HepG2 (cell line): Measurements from ENCODE around the gene TMEM139. TPM values are rescaled to one million over a fixed set of nuclear protein-coding genes. Genes with fewer than 3 reads are reported as not detected.

Source experiments
- ATAC-seq: fragments of 200-7000 bp; cut with Tn5 transposase; 3 replicates; pipeline ENCODE4 v1.9.1; 2020; ENCODE audit warnings: mild to moderate bottlenecking, moderate library complexity
- BruUV-seq: library from RNA; stranded (reverse); fragments of 400-500 nt; replicated peaks from 2 replicates; lab custom pipeline; 2021; lab: Mats Ljungman, UMichigan
- CTCF ChIA-PET: fragments of 300-600 bp; formaldehyde crosslinking; extraction: SDS; loops from one replicate; lab custom pipeline; 2021; ENCODE audit warnings: low total read pairs, inconsistent platforms, low intra/inter-chr PET ratio; lab: Yijun Ruan, JAX
- POLR2A ChIA-PET: fragments of 350-600 bp; sonication (Branson Sonifier 250); formaldehyde crosslinking; loops from one replicate; lab custom pipeline; 2020; ENCODE audit warnings: antibody characterized with exemption, inconsistent platforms; lab: Yijun Ruan, JAX
- DNase-seq: peaks from one replicate; pipeline ENCODE4 v3.0.0-alpha.2; 2015; ENCODE audit warnings: low spot score
- FAIRE-seq: peaks from 3 replicates; lab custom pipeline; 2011; peaks lifted over from hg19 to GRCh38; lab: Jason Lieb, UNC
- H2AFZ ChIP-seq: one replicate; pipeline ENCODE4 v1.6.1; 2011; ENCODE audit warnings: low read length, inconsistent platforms
- H3K27ac ChIP-seq: fragments of 300-600 bp; 3 replicates; pipeline ENCODE4 v1.8.0; 2011; ENCODE audit warnings: mixed run types, mild to moderate bottlenecking, mixed read lengths, low read length, inconsistent platforms; ENCODE audit not compliant: insufficient read depth; ENCODE audit errors: extremely low read length
- H3K27me3 ChIP-seq, 2 experiments: fragments of 200-600 bp in 1 of 2; 2 replicates in 1 of 2; 3 replicates in 1 of 2; pipeline versions ENCODE4 v1.6.0 to v1.8.0; 2011; ENCODE audit warnings: low read length in 2 of 2, mild to moderate bottlenecking in 2 of 2, moderate library complexity in 2 of 2, inconsistent platforms in 1 of 2; ENCODE audit not compliant: insufficient read depth in 2 of 2, control insufficient read depth in 1 of 2
- H3K36me3 ChIP-seq, 2 experiments: fragments of 200-600 bp in 1 of 2; replicated peaks in 1 of 2; 2 replicates in 1 of 2; 3 replicates in 1 of 2; pipeline versions ENCODE4 v1.5.1 to v1.8.0; 2011; ENCODE audit warnings: low read length in 2 of 2, inconsistent platforms in 1 of 2; ENCODE audit not compliant: insufficient read depth in 2 of 2, control insufficient read depth in 1 of 2
- H3K4me1 ChIP-seq: 2 replicates; pipeline ENCODE4 v1.5.1; 2012; ENCODE audit warnings: low read length, inconsistent platforms; ENCODE audit not compliant: insufficient read depth
- H3K4me2 ChIP-seq: 2 replicates; pipeline ENCODE4 v1.6.0; 2011; ENCODE audit warnings: low read depth, low read length, inconsistent platforms
- H3K4me3 ChIP-seq, 3 experiments: fragments of 200-600 bp in 1 of 3; sonication (generic), shearing (Covaris generic) in 1 of 3; replicated peaks in 1 of 3; 2 replicates each; pipeline ENCODE4 v1.5.1; 2011 to 2016; ENCODE audit warnings: low read length in 3 of 3, inconsistent platforms in 2 of 3, low read depth in 2 of 3, mild to moderate bottlenecking in 2 of 3, control low read depth in 1 of 3, mixed read lengths in 1 of 3; ENCODE audit not compliant: insufficient read depth in 1 of 3
- H3K79me2 ChIP-seq: one replicate; pipeline ENCODE4 v1.6.1; 2011; ENCODE audit warnings: low read length, inconsistent platforms; ENCODE audit not compliant: insufficient read depth
- H3K9ac ChIP-seq: 2 replicates; pipeline ENCODE4 v1.6.0; 2011; ENCODE audit warnings: mild to moderate bottlenecking, low read depth, low read length, inconsistent platforms; ENCODE audit not compliant: insufficient read depth
- H3K9me3 ChIP-seq: 2 replicates; pipeline ENCODE4 v1.5.1; 2012; ENCODE audit warnings: mild to moderate bottlenecking, low read length
- H4K20me1 ChIP-seq: 2 replicates; pipeline ENCODE4 v1.6.0; 2011; ENCODE audit warnings: inconsistent platforms, mild to moderate bottlenecking, low read length, moderate library complexity; ENCODE audit not compliant: insufficient read depth
- ATF7 ChIP-seq, 2 experiments: fragments of 450-650 bp in 1 of 2; sonication (generic) in 1 of 2; formaldehyde crosslinking in 1 of 2; IDR thresholded peaks; 2 replicates each; pipeline versions ENCODE4 v1.4.0 to v1.6.1; 2016 to 2020; ENCODE audit warnings: antibody characterized with exemption in 1 of 2, mild to moderate bottlenecking in 1 of 2, missing genetic modification reagents in 1 of 2
- MAFK ChIP-seq, 2 experiments: IDR thresholded peaks in 1 of 2; conservative IDR thresholded peaks in 1 of 2; 2 replicates each; pipeline ENCODE4 v1.6.1; 2011; ENCODE audit warnings: improper control_type of control experiment in 2 of 2, low read length in 2 of 2
- MEIS2 ChIP-seq: sonication (generic); formaldehyde crosslinking; IDR thresholded peaks from 2 replicates; pipeline ENCODE4 v1.9.0; 2021; ENCODE audit warnings: mild to moderate bottlenecking, missing genetic modification reagents
- MTF1 ChIP-seq: sonication (generic); formaldehyde crosslinking; IDR thresholded peaks from 2 replicates; pipeline ENCODE4 v1.5.0; 2020; ENCODE audit warnings: missing genetic modification reagents
- SIX4 ChIP-seq: sonication (generic); formaldehyde crosslinking; IDR thresholded peaks from 2 replicates; pipeline ENCODE4 v1.4.0; 2020; ENCODE audit warnings: missing genetic modification reagents
- SMC3 ChIP-seq: IDR thresholded peaks from 2 replicates; pipeline ENCODE4 v1.6.1; 2011; ENCODE audit warnings: low read length, improper control_type of control experiment
- TSC22D2 ChIP-seq: sonication (generic); formaldehyde crosslinking; IDR thresholded peaks from 2 replicates; pipeline ENCODE4 v1.5.1; 2020; ENCODE audit warnings: missing genetic modification reagents, mild to moderate bottlenecking, borderline replicate concordance
- ZBTB46 ChIP-seq: sonication (generic); formaldehyde crosslinking; IDR thresholded peaks from 2 replicates; pipeline ENCODE4 v1.4.0; 2020; ENCODE audit warnings: mild to moderate bottlenecking, missing genetic modification reagents, borderline replicate concordance
- ZNF766 ChIP-seq: sonication (generic); formaldehyde crosslinking; IDR thresholded peaks from 2 replicates; pipeline ENCODE4 v1.5.0; 2020; ENCODE audit warnings: missing genetic modification reagents, borderline replicate concordance
- WGBS: methylation state at CpG from one replicate; pipeline ENCODE4 v1.1.6; 2017; ENCODE audit warnings: low lambda C conversion rate; 5-methylcytosine and 5-hydroxymethylcytosine counted together
- in situ Hi-C: cut with HindIII; loops from 2 replicates; pipeline ENCODE4 v1.10.0; 2017; ENCODE audit warnings: low pct_unique_long_range_greater_than_20kb; ENCODE audit not compliant: extremely low pct_ligation_motif_present
- intact Hi-C: fragments of 100-400 bp; cut with micrococcal nuclease; formaldehyde crosslinking; loops from one replicate; pipeline ENCODE4 v1.10.0; 2022; ENCODE audit not compliant: unreplicated experiment
- polyA plus RNA-seq, 8 experiments: library from polyadenylated mRNA; depleted of rRNA in 3 of 8; stranded (reverse) in 7 of 8; unstranded in 1 of 8; fragments of >200 nt; fragmentation: Illumina TruSeq in 4 of 8; extraction: Trizol in 4 of 8; gene quantifications; 2 replicates each; pipeline versions ENCODE4 v1.2.1 to v1.2.3, GENCODE V29; 2011 to 2016; ENCODE audit warnings: low read depth in 4 of 8, missing spikeins in 1 of 8, mixed read lengths in 1 of 8; ENCODE audit not compliant: insufficient read depth in 1 of 8
- total RNA-seq, 5 experiments: library from RNA; depleted of rRNA; stranded (reverse); fragments of >200 nt; fragmentation: Illumina TruSeq; extraction: Trizol; gene quantifications; 2 replicates each; pipeline ENCODE4 v1.2.3, GENCODE V29; 2016; ENCODE audit warnings: low read depth in 1 of 5
- TF ChIP-seq, protein P1 (sequence below): sonication (generic); formaldehyde crosslinking; IDR thresholded peaks from 2 replicates; pipeline ENCODE4 v1.4.0; 2020; ENCODE audit warnings: mild to moderate bottlenecking, low read depth, missing genetic modification reagents

Gene TMEM139
- total and polyA plus RNA-seq, 2 of the 13 experiments (the other 11 are each of a cell fraction or from before 2014, with no cell fraction given): 7.9 to 14.0 TPM

- BruUV-seq: no TSS peak
- POLR2A ChIA-PET: no interaction called here
Observed at GRCh38 chr7:143315776-143316175, 31.0 kb downstream of the TMEM139 start, which contains the start of gene CLCN1. Gene CLCN1 (plus strand): TSS chr7:143316111. CDS start chr7:143316213, 102 bp downstream.

GRCh38 chr7:143316492-143316891 is 31.7 kb downstream of the TMEM139 start:
- Histone ChIP-seq H4K20me1 (no peaks in the 10 kb centered on the region), H3K4me1 (peaks cover 12% of the 10 kb centered on the region), H3K79me2 (no peaks in the 10 kb centered on the region), H3K27ac (no peak overlapping the region), H3K9ac (no peak overlapping the region), H3K36me3 (no peaks in the 10 kb centered on the region), H3K9me3 (no peaks in the 10 kb centered on the region), H3K4me2 (no peak overlapping the region), H2AFZ (no peak overlapping the region), H3K4me3 (no peak overlapping the region), H3K27me3 (no peaks in the 10 kb centered on the region)
- intact Hi-C loops: no loop called here
- POLR2A ChIA-PET: no interaction called here
- WGBS: 25% methylated on average over 4 of the region's 4 CpGs
- DNase-seq (no peak), FAIRE-seq (no peak), ATAC-seq (no peak)
- CTCF ChIA-PET: no interaction called here
- TF ChIP-seq ZNF766 (no peak), MTF1 (CRISPR knock-in tag) (no peak), SIX4 (no peak), ZBTB46 (no peak), ATF7 (IDR thresholded peaks at IDR 0.05) (no peak), ATF7 (CRISPR knock-in tag; IDR thresholded peaks at IDR 0.05) (no peak), MEIS2 (no peak), TSC22D2 (CRISPR knock-in tag) (no peak)
- TF ChIP-seq, protein P1, sequence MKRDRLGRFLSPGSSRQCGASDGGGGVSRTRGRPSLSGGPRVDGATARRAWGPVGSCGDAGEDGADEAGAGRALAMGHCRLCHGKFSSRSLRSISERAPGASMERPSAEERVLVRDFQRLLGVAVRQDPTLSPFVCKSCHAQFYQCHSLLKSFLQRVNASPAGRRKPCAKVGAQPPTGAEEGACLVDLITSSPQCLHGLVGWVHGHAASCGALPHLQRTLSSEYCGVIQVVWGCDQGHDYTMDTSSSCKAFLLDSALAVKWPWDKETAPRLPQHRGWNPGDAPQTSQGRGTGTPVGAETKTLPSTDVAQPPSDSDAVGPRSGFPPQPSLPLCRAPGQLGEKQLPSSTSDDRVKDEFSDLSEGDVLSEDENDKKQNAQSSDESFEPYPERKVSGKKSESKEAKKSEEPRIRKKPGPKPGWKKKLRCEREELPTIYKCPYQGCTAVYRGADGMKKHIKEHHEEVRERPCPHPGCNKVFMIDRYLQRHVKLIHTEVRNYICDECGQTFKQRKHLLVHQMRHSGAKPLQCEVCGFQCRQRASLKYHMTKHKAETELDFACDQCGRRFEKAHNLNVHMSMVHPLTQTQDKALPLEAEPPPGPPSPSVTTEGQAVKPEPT (CRISPR knock-in tag): no peak
- in situ Hi-C loops: no loop called here
- BruUV-seq: no TSS peak

More at GRCh38 chr7:143315776-143316175, 31.0 kb downstream of the TMEM139 start, which contains the start of gene CLCN1:
- no peak within 1 kb of the TSS for H2AFZ ChIP-seq
- CTCF ChIA-PET: no interaction called here
- no peak for FAIRE-seq
- WGBS: 82% methylated on average over 5 of the region's 5 CpGs
- no peak for DNase-seq
- H3K27ac ChIP-seq: no peak within 1 kb of the TSS
- in situ Hi-C loops (no loop called here), intact Hi-C loops (no loop called here)
- H3K4me1 ChIP-seq: peaks cover 12% of the 10 kb centered on the region
- no peak for ATAC-seq
- no peak within 1 kb of the TSS for H3K9ac ChIP-seq
- TF ChIP-seq MAFK (conservative IDR thresholded peaks at IDR 0.05 in 1 of 2, IDR thresholded peaks at IDR 0.05 in 1 of 2; ENCODE audit: low read length in 2 of 2): peak in 1 of 2 experiments; percentile 22; a peak in 1 of 4 replicates
- TF ChIP-seq SMC3: no peak
- H3K36me3 ChIP-seq: no peaks in the 10 kb centered on the region
- no peaks in the 10 kb centered on the region for H4K20me1 ChIP-seq
- H3K27me3 ChIP-seq: no peaks in the 10 kb centered on the region
- no peaks in the 10 kb centered on the region for H3K9me3 ChIP-seq
- H3K4me3 ChIP-seq: no peak within 1 kb of the TSS
- no peak within 1 kb of the TSS for H3K4me2 ChIP-seq
- H3K79me2 ChIP-seq: no peaks in the 10 kb centered on the region
